ENCODE data around the gene VCL.
"Not testable (repeated sequence)": the region's sequence is repeated elsewhere in the genome, so short reads cannot be mapped to it uniquely, and the experiment has no call there.

VCL gene

GRCh38 chr10:74011017-74011416 lies 13.1 kb downstream of the VCL start:
- DNase-seq: no peak

- DNase-seq: no peak
Observed at GRCh38 chr10:74011770-74012169, 13.9 kb downstream of the VCL start.

- no peak for DNase-seq
Observed at GRCh38 chr10:74012480-74012879, 14.6 kb downstream of the VCL start.

- no peak for DNase-seq
Observed at GRCh38 chr10:74013004-74013403, 15.1 kb downstream of the VCL start.

GRCh38 chr10:74014574-74014973 lies 16.7 kb downstream of the VCL start:
- not testable (repeated sequence) for DNase-seq

GRCh38 chr10:74018241-74018640 lies 20.3 kb downstream of the VCL start:
- DNase-seq: no peak

- DNase-seq: no peak
Observed at GRCh38 chr10:74021248-74022055, 23.5 kb downstream of the VCL start.

GRCh38 chr10:74022926-74023629 lies 25.2 kb downstream of the VCL start:
- no peak for DNase-seq

- no peak for DNase-seq
Observed at GRCh38 chr10:74024600-74024999, 26.7 kb downstream of the VCL start.

GRCh38 chr10:74025380-74025978 lies 27.6 kb downstream of the VCL start:
- DNase-seq: no peak

GRCh38 chr10:74026428-74027015 lies 28.6 kb downstream of the VCL start:
- no peak for DNase-seq

GRCh38 chr10:74027702-74028101 lies 29.8 kb downstream of the VCL start:
- DNase-seq: no peak

- no peak for DNase-seq
Observed at GRCh38 chr10:74029943-74030342, 32.0 kb downstream of the VCL start.

GRCh38 chr10:74032208-74032607 lies 34.3 kb downstream of the VCL start:
- DNase-seq: not testable (repeated sequence)

GRCh38 chr10:74032900-74033655 lies 35.2 kb downstream of the VCL start:
- DNase-seq: no peak

- DNase-seq: no peak
Observed at GRCh38 chr10:74033702-74034101, 35.8 kb downstream of the VCL start.

- no peak for DNase-seq
Observed at GRCh38 chr10:74034301-74034700, 36.4 kb downstream of the VCL start.

- no peak for DNase-seq
Observed at GRCh38 chr10:74035303-74035702, 37.4 kb downstream of the VCL start.

- no peak for DNase-seq
Observed at GRCh38 chr10:74036474-74036873, 38.6 kb downstream of the VCL start.

- DNase-seq: no peak
Observed at GRCh38 chr10:74039561-74040145, 41.7 kb downstream of the VCL start.

GRCh38 chr10:74040200-74041126 lies 42.5 kb downstream of the VCL start:
- DNase-seq: no peak
